T-helper 17 cell (primary cell): ENCODE results near the gene ZNF319. TPM values are rescaled to one million over a fixed set of nuclear protein-coding genes. Genes with fewer than 3 reads are reported as not detected.

Experiments
- ATAC-seq: fragments of 150-1000 bp; cut with Tn5 transposase; 2 replicates; pipeline ENCODE4 v1.10.0; 2021; ENCODE audit warnings: mild to moderate bottlenecking, moderate library complexity
- DNase-seq, 3 donors: peaks; one replicate each; pipeline versions ENCODE4 v3.0.0 to v3.0.0-alpha.2; 2020 to 2021
- H3K9me3 ChIP-seq: one replicate; pipeline ENCODE4 v1.7.0; 2013; ENCODE audit warnings: low read length, mild to moderate bottlenecking; ENCODE audit not compliant: control insufficient read depth, poor library complexity, severe bottlenecking
- H3K27ac Mint-ChIP-seq: one replicate; pipeline ENCODE4 v1.8.0; 2022; ENCODE audit warnings: mild to moderate bottlenecking, moderate library complexity, mixed read lengths
- H3K27me3 Mint-ChIP-seq: one replicate; pipeline ENCODE4 v1.8.0; 2022; ENCODE audit warnings: mixed read lengths
- H3K36me3 Mint-ChIP-seq: one replicate; pipeline ENCODE4 v1.8.0; 2022; ENCODE audit warnings: low read depth, mixed read lengths
- H3K4me1 Mint-ChIP-seq: one replicate; pipeline ENCODE4 v1.8.0; 2022; ENCODE audit warnings: mild to moderate bottlenecking, mixed read lengths
- H3K4me3 Mint-ChIP-seq: one replicate; pipeline ENCODE4 v1.8.0; 2022; ENCODE audit warnings: mild to moderate bottlenecking, moderate library complexity, mixed read lengths
- total RNA-seq, 4 donors: library from RNA in 2 of 4; stranded (reverse) in 2 of 4; gene quantifications; one replicate each; pipeline ENCODE4 v1.2.3 and lab custom pipeline; 2022 to 2026

ZNF319 gene
- total RNA-seq, 2 donors from 2014 or later: 11.8 to 12.5 TPM

DNA sequence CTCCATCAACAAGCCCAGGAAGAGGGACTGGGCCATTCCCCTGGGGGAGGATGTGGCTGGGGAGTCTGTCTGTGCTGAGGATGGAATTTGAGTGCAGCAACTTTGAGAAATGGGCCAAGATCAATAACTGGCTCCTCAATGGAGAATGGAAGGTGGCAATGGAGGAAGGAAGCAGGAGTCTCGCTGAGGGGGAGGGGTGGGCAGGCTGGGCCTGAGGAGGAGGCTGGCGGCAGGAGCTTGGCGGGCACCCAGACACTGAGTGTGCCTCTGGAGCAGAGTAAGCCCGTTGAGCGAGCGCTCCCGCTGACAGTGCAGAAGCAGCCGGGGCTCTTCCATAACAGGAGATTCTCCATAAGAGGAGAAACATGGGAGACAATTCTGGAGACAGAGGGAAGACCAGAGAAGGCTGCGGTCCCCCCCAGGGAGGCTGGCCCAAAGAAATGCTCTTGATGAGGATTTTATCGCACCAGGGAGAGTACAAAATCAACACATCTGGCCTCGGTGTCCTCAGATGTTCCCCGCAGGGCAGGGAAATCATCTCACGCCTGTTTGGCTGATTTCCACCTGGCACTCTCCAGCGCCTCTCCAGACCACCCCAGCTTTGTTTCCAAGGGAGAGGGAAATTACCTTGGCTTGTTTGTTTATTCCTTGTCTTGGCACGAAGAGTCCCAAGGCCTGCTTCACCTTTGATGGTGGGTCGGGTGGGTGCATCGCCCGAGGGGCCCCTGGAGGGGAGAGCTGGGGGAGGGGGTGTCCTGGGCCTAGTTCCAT lies 22.3 kb upstream of the ZNF319 start:
- DNase-seq (no peak), ATAC-seq (no peak)
- no peaks in the 10 kb centered on the region for H3K9me3 ChIP-seq
- no peak overlapping the region for H3K27ac Mint-ChIP-seq
- H3K4me1 Mint-ChIP-seq: peaks cover 16% of the 10 kb centered on the region
- H3K36me3 Mint-ChIP-seq: peaks cover 2% of the 10 kb centered on the region
- H3K27me3 Mint-ChIP-seq: no peaks in the 10 kb centered on the region
- H3K4me3 Mint-ChIP-seq: no peak overlapping the region

DNA sequence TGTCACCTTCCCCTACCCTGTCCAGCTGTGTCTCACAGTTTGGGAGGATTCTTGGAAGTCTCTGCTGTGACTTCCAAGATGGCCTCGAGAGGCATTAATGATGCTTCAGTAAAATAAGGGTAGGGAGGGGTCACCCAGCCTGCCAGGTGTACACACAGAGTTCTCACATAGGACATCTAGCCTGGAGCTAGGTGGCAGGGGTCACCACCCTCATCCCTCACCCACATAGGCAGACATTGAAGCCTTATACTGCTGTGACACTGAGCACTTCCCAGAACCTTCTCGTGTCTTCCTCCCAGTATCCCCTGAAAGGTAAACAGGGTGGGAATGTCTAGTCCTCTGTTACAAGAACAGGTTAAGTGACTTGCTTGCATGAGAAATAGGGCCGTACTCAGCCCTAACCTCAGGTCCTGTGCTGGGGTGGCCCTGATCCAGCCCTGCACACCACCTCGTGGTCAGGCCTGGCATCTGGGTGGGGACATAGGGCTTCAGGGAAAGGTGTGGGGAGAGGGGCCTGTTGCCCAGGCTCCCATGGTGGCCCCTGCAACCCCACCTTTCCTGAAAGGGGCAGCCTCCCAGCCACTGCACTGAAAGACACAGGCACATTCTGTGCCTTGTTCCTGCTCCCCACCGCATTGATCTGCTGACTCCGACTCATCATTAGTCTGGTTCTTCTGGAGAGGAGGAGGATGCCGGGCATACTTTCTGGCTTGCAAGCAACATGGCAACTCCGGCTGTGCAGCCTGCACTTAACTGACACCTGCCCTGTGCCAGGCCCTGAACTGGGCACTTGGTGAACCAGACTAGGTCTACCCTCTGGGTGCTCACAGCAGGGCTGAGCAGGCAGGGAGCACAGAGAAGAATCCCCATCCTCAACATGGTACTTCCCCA lies 21.4 kb upstream of the ZNF319 start:
- ATAC-seq: no peak

DNA sequence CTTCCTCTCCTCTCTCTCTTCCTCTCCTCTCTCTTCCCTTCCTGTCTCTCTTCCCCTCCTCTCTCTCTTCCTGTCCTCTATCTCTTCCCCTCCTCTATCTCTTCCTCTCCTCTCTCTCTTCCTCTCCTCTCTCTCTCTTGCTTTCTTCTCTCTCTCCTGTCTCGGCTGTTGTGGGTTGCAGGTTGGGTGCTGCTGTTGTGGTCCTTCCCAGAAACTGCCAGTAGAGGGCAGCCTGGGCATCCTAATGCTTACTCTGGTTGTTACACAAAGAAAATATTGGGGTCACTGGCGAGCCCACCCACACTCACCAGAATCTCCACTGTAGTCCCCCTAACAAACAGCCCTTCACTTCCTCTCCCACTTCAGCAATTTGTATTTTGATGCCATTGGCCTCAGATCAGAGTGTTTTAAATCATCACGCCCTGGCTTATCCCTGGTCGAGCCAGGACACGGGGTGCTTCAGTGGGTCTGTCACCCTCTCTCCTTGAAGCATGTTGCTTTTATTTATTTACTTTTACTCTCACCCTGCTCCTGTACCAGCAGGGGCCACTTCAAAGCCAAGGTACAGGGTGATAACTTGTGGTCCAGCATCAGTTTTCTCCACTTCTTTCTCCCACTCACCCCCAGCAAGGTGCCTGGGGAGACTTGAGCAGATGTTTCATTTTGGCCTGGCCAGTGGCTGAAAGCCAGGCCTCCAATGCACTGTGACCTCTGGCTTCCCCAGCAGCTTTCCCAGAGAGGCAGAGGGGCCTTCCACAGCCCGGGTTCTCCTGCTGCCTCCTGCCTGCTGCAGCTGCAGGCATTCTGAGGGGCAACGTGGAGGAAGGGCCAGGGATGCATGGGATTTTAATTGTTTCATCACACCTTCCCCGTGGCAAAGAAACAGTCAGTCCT lies 20.4 kb upstream of the ZNF319 start:
- Mint-ChIP-seq H3K27me3 (no peaks in the 10 kb centered on the region), H3K4me1 (peaks cover 16% of the 10 kb centered on the region), H3K4me3 (peak overlapping the region; percentile 76), H3K36me3 (peaks cover 2% of the 10 kb centered on the region), H3K27ac (peak overlapping the region; percentile 90)
- no peaks in the 10 kb centered on the region for H3K9me3 ChIP-seq
- peak; percentile 28 to 60 (median 36) for DNase-seq
- ATAC-seq: peak; percentile 67

More for the DNA sequence above, 21.4 kb upstream of the ZNF319 start:
- no peak for DNase-seq
- H3K36me3 Mint-ChIP-seq: peaks cover 2% of the 10 kb centered on the region
- H3K9me3 ChIP-seq: no peaks in the 10 kb centered on the region
- no peaks in the 10 kb centered on the region for H3K27me3 Mint-ChIP-seq
- H3K4me1 Mint-ChIP-seq: peaks cover 16% of the 10 kb centered on the region
- no peak overlapping the region for H3K27ac Mint-ChIP-seq
- no peak overlapping the region for H3K4me3 Mint-ChIP-seq

DNA sequence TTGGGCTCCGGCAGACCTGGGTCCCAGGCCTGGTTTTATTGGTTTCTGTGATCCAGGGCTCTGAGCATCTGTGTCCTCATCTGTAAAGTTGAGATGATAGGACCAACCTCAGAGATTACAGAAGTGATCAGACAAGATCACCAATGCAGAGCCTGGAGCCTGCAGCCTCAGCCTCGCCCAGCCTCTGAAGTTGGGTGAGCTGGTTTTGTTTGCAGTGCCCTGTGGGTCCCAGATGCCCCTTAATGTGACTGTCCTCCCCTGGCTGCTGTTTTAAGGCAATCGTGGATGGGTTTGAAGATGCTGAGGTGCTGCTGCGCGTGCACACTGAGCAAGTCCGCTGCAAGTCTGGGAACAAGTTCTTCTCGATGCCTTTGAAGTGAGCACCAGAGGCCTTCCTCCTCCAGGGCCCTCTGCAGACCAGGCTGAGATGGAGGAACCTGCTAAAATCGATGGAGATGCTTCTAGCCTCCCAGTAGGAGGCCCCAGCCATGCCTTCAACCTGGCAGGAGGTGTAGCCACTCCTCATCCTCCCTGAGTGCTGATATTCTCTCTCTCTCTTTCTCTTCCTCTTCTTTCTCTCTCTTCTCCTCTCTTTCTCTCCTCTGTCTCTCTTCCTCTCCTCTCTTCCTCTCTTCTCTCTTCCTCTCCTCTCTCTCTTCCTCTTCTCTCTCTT lies 19.5 kb upstream of the ZNF319 start:
- Mint-ChIP-seq H3K27me3 (no peaks in the 10 kb centered on the region), H3K4me1 (peaks cover 15% of the 10 kb centered on the region), H3K4me3 (peak overlapping the region; percentile 76), H3K27ac (peak overlapping the region; percentile 90), H3K36me3 (peaks cover 2% of the 10 kb centered on the region)
- no peak for DNase-seq
- H3K9me3 ChIP-seq: no peaks in the 10 kb centered on the region
- ATAC-seq: peak; percentile 24

DNA sequence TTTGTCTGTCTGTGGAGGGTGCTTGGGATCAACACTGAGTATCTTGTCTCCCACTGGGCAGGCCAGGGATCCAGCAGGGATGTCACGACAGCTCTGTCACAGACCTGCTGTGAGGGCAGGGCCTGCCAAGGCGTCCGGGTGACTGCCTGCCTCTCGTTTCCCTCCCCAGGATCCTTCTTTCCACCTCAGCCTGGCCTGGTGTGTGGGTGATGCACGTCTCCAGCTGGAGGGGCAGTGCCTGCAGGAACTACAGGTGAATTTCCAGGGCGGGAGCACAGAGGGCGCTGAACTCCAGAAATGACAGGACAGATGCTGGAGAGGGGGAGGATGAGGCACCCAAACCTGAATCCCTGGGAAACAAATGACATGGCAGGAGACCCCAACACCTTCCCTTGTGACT lies 18.3 kb upstream of the ZNF319 start:
- Mint-ChIP-seq H3K4me3 (no peak overlapping the region), H3K27ac (no peak overlapping the region), H3K36me3 (peaks cover 2% of the 10 kb centered on the region), H3K4me1 (peaks cover 9% of the 10 kb centered on the region), H3K27me3 (no peaks in the 10 kb centered on the region)
- DNase-seq: no peak
- H3K9me3 ChIP-seq: no peaks in the 10 kb centered on the region
- no peak for ATAC-seq

DNA sequence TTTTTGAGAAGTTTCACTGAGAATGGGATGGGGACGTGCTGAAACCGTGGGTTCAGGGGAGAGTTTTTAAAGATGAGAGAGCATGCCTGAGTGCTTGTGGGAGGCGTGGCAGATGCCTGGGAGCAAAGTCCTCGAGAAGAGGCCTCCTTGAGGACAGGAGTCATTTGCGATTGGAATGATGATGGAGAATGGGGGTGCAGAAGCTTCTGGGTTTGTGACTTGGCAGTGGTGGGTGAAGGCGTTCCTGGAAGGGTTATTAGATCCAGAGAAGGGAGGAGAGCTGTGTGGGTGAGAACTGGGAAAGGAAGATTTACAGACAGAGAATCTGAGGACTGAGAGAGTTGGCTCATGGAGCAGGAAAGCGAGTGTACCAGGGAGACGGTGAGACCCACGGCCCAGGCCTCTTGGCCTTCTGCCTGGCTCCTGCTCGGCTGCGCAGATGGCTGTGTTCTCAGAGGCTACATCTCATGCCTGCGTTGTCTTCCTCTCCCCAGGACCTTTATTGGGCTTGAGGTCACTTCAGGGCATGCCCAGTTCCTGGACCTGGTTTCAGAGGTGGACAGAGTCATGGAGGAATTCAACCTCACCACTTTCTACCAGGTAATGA lies 16.5 kb upstream of the ZNF319 start:
- H3K36me3 Mint-ChIP-seq: peaks cover 2% of the 10 kb centered on the region

DNA sequence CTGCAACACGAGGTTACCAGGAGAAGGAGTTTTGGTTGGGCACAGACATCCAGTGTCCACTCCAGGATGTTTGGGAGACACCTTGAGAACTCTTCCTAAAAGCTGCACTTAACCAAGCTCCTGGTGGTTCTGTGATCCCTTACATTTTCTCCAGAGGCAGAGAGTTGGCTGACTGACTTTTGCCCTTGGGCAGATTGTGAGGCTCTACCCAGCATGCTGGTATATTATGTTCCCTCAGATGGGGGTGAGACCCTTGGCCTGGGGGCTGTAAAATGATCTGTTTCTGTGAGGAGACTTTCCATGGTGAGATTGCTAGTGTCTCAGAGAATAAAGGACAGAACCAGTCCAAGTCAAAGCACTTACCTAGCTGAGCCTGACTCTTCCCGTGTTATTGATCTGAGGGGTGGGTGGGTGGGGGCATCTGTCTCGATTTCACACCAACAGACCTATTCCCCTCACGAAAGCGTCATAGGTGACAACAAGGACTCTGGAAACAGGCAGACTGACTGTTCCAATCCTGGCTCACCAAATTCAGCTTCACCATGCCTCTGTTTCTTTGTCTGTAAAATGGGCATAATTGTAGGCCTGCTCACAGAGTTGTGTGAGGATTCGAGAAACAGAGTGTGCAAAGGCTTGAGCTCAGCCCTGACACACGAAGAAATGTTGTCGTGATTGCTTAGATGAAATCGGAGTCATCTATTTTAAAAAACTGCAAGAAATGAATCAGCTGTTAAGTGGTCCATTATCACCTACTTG lies 12.9 kb upstream of the ZNF319 start:
- DNase-seq: no peak
- H3K36me3 Mint-ChIP-seq: peaks cover 2% of the 10 kb centered on the region
- H3K4me1 Mint-ChIP-seq: peaks cover 2% of the 10 kb centered on the region
- no peaks in the 10 kb centered on the region for H3K9me3 ChIP-seq
- no peaks in the 10 kb centered on the region for H3K27me3 Mint-ChIP-seq
- no peak overlapping the region for H3K4me3 Mint-ChIP-seq
- ATAC-seq: no peak
- H3K27ac Mint-ChIP-seq: no peak overlapping the region

More for the DNA sequence above, 16.5 kb upstream of the ZNF319 start:
- DNase-seq (no peak), ATAC-seq (no peak)
- Mint-ChIP-seq H3K4me1 (peaks cover 9% of the 10 kb centered on the region), H3K4me3 (no peak overlapping the region), H3K27ac (no peak overlapping the region), H3K27me3 (no peaks in the 10 kb centered on the region)
- H3K9me3 ChIP-seq: no peaks in the 10 kb centered on the region

DNA sequence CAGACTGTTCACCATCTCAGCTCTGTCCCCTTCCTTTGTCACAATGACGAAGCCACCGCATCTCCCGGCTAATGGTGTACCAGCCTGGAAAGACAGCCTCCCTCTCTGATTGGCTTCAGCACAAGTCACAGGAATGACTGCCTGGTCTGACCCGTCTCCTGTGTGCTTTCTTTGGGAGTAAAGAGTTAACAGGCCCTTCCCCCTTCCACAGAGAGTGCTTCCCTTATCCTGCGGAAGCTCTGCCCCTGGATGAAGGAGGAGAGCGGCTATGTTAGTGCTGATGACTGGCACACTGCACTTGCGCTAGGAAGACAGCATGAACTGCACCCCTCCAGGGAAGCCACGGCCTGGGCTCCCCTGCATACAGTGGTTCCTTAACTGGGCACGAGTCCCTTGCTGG lies 12.0 kb upstream of the ZNF319 start:
- no peak overlapping the region for H3K4me3 Mint-ChIP-seq
- peaks cover 2% of the 10 kb centered on the region for H3K36me3 Mint-ChIP-seq
- no peak overlapping the region for H3K27ac Mint-ChIP-seq
- ATAC-seq: no peak
- no peaks in the 10 kb centered on the region for H3K27me3 Mint-ChIP-seq
- no peak for DNase-seq
- H3K4me1 Mint-ChIP-seq: peaks cover 2% of the 10 kb centered on the region
- H3K9me3 ChIP-seq: no peaks in the 10 kb centered on the region

DNA sequence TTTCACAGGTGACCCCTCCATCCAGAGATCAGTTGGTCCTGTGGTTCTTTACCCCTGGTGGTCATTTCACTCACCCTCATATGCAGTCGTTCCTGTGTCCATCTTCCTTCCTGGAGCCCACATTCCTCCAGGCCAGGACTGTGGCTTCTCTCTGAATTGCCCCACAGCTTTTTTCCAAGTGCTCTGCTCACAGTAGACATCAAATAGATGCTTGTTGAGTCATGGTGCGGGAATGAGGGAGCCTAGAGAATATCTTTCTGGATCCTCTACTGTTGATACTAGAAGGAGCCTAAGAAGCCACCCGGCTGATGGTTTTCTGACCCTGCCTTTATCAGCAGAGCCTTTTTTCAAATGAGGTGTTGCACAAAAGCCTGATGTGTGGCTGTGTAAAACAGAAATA lies 11.2 kb upstream of the ZNF319 start:
- H3K27me3 Mint-ChIP-seq: no peaks in the 10 kb centered on the region
- no peaks in the 10 kb centered on the region for H3K9me3 ChIP-seq
- no peak overlapping the region for H3K27ac Mint-ChIP-seq
- peaks cover 2% of the 10 kb centered on the region for H3K4me1 Mint-ChIP-seq
- no peak overlapping the region for H3K4me3 Mint-ChIP-seq
- peaks cover 2% of the 10 kb centered on the region for H3K36me3 Mint-ChIP-seq
- DNase-seq (no peak), ATAC-seq (no peak)

DNA sequence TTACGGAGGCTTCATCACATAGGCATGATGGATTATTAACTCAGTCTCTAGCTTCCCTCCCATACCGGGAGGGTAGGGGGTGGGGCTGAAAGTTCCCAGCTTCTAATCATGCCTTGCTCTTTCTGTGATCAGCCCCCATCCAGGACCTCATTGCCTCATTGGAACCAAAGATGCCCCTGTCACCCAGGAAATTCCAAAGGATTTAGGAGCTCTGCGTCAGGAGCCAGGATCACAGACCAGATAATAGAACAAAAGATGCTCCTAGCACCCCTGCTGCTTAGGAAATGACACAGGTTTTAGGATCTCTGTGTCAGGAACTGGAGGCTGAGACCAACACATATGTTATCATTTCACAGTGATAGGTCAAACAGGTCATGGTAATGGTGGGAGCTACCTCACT lies 10.4 kb upstream of the ZNF319 start:
- Mint-ChIP-seq H3K36me3 (peaks cover 2% of the 10 kb centered on the region), H3K4me3 (no peak overlapping the region), H3K4me1 (peaks cover 2% of the 10 kb centered on the region), H3K27ac (no peak overlapping the region), H3K27me3 (no peaks in the 10 kb centered on the region)
- no peaks in the 10 kb centered on the region for H3K9me3 ChIP-seq
- ATAC-seq (no peak), DNase-seq (no peak)

DNA sequence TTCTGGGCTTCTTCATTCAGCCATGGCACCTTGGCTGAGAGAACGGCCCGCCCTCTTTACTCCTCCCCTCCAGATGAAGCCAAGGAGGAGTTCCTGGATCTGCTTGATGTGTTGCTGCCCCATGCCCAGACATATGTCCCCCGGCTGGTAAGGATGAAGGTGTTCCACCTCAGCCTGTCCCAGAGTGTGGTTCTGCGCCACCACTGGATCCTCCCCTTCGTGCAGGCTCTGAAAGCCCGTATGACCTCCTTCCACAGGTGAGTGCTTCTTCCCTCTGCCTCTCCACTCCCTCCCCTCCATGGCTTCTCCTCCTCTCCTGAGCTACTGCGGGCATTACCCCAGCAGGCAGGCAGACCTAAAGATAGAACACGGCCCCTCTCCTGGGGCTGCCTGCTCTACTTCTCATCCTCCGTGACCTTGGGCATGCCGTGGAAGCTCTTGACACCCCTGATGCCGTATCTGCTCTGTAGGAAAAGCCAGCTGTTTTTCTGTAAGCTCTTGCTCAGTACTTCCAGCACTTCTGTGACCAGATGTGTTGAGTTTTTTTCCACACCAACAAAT lies 9.5 kb upstream of the ZNF319 start:
- peaks cover 2% of the 10 kb centered on the region for H3K36me3 Mint-ChIP-seq
- DNase-seq: no peak
- no peaks in the 10 kb centered on the region for H3K9me3 ChIP-seq
- peaks cover 2% of the 10 kb centered on the region for H3K4me1 Mint-ChIP-seq
- peak overlapping the region; percentile 19 for H3K27ac Mint-ChIP-seq
- H3K27me3 Mint-ChIP-seq: no peaks in the 10 kb centered on the region
- ATAC-seq: no peak
- H3K4me3 Mint-ChIP-seq: no peak overlapping the region
